ENCODE measurements around the gene AAMDC.

Gene AAMDC

GRCh38 chr11:77820565-77821348 lies at the start of gene AAMDC, which contains the start of gene RSF1:
TSS of gene AAMDC (plus strand) at chr11:77821144. CDS start at chr11:77842497, 21,353 bp downstream.
TSS of gene RSF1 (minus strand) at chr11:77820722. CDS start at chr11:77820714, 8 bp downstream.
- DNase-seq, result peak; percentile 99

- DNase-seq, result no peak
Measured at GRCh38 chr11:77775936-77776335, 45.0 kb upstream of the AAMDC start.

DNA sequence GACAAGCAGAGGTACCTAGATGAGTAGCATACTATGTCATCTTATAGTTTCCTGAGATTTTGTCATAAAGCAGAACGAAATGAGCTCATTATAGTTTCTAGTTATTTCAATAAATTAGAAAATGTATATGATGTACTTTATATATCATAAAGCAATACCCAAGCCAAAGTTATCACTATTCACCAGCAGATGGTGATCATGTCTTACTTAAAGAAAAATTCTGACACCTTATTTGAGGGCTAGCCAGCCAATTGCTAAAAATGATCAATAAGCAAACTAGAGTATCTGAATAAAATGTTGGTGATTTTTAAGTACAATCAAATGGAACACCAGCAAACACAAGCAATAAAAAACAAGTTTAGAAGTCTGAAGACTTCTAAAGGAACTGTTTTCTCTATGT lies 44.5 kb upstream of the AAMDC start:
- DNase-seq, result no peak

DNA sequence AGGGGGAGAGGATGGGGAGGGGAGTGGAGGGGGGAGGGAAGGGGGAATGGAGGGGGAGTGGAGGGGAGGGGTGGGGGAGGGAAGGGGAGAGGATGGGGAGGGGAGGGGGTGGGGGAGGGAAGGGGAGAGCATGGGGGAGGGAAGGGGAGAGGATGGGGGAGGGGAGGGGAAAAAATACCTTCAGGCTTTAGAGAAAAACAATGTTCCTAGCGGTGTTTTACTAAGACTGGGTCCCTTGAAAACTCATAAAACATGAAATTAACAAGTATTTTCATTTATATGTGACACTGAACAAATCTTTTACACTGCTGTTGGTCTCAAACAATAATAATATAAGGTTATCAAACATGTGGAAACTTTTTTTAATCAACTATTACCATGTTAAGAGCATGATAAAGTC lies 42.8 kb upstream of the AAMDC start:
- no peak for DNase-seq

GRCh38 chr11:77778549-77778948 lies 42.4 kb upstream of the AAMDC start:
- no peak for DNase-seq

DNA sequence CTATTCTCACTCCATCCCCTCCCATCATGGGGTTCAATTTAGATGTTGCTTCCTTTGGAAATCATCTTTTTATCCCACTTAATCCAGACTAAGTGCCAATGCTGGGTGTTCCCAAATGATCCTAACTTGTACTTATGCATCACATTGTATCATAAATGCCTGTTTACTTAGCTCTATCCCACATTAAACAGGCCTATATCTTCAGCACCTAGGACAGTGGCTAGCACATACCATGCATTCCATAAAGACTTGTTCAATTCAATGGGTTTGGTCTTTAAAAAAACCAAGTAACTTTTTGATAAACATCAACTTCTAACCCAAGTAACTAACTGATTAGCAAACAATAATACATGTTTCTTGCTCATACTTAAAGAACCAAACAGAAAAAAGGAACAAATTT lies 41.0 kb upstream of the AAMDC start:
- no peak for DNase-seq

- DNase-seq, result no peak
Measured at GRCh38 chr11:77783025-77783424, 37.9 kb upstream of the AAMDC start.

- no peak for DNase-seq
Measured at GRCh38 chr11:77784572-77784971, 36.4 kb upstream of the AAMDC start.

DNA sequence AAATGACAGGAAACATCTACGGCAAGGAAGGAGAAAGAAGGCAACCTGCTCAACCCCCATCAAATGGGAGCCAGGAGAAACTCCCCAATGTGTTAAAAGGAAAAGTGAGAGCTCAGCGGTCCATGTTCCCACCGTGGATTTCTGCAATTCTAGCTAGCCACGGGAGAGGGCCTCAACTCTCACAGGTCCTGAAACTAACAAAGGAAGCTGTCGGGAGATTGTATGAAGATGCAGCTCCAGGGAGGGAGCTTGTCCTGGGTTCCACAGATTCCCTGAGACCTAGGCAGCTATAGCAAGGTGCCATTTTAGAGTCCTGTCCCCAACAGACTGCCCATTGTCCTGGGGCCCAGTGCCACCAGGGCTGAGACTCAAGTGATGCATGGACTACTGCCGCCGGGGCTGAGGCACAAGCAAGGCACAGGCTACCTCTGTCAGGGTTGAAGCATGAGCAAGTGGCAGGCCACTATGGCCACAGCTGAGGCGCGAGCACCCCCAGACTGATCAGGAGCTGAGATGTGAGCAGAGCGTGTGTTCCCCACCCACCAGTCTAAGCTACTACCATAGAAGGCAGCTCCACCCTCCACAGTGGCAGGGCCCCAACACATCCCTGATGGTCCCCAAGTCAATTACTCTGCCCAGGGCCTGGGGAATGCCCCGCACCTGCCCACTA lies 31.7 kb upstream of the AAMDC start:
- no peak for DNase-seq

GRCh38 chr11:77789731-77790476 lies 31.0 kb upstream of the AAMDC start:
- no peak for DNase-seq

DNA sequence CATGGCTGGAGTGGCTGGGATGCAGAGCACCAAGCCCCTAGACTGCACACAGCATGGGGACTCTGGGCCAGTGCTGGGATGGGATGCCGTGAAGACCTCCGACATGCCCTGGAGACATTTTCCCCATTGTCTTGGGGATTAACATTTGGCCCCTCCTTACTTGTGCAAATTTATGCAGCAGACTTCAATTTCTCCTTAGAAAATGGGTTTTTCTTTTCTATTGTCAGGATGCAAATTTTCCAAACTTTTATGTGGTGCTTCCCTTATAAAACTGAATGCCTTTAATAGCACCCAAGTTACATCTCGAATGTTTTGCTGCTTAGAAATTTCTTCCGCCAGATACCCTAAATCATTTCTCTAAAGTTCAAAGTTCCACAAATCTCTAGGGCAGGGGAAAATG lies 29.6 kb upstream of the AAMDC start:
- DNase-seq, result no peak

DNA sequence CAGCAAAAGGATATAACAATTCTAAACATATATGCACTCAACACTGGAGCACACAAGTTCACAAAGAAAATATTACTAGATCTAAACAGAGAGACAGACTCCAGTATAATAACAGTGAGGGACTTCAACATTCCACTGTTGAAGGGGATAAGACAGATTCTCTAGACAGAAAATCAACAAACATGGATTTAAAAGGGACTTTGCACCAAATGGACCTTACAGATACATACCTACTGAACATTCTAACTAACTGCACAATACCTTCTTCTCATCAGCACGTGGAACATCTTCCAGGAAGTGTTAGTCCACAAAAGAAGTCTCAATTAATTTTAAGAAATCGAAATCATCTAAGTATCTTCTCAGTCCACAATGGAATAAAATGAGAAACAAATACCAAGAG lies 27.0 kb upstream of the AAMDC start:
- no peak for DNase-seq

DNA sequence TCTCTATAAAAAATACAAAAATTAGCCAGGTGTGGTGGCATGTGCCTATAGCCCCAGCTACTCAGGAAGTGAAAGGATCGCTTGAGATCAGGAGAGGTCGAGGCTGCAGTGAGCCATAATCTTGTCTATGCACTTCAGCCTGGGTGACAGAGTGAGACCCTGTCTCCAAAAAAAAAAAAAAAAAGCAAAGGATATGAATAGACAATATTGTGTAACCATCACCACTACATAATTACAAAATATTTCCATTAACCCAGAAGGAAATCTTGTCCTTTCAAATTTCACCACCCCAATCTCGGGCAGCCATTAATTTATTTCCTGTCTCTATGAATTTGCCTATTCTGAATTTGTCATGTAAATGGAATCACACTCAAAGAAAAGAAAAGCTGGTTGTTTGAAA lies 21.6 kb upstream of the AAMDC start:
- no peak for DNase-seq

- no peak for DNase-seq
Measured at GRCh38 chr11:77800449-77800848, 20.5 kb upstream of the AAMDC start.

DNA sequence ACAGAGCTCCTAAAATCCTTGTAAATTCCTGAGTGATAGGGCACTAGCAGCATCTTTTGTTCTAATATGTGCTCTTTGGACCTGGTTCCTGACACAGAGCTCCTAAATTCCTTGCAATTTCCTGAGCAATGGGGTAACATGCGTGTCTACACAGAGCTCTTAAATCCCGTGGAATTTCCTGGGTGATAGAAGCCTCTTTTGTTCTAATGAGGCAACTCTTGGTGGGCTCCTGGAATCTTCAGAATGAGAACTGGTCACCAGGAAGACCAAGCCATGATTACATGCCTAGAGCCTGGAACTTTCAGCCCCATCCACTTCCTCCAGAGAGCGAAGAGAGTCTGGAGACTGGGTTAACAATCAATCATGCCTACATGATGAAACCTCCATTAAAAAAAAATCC lies 19.5 kb upstream of the AAMDC start:
- DNase-seq, result no peak

GRCh38 chr11:77806415-77806814 lies 14.5 kb upstream of the AAMDC start:
- no peak for DNase-seq

DNA sequence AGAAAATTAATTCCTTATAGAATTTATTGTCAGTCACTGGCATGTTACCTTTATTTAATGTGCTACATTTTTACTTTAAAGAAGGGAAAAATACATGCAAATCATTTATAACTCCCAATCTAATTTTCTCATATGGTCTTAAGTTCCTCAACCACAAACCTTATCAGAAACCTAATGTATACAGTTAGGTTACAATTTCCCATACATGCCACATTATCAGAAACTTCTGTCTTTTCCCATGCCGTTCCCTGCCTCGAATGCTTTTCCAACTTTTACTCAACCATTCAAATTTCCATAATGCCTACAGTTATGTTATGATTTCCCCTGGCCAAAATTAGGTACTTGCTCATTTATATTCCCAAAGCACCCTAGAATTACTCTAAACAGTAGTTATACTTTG lies 14.0 kb upstream of the AAMDC start:
- DNase-seq, result no peak

DNA sequence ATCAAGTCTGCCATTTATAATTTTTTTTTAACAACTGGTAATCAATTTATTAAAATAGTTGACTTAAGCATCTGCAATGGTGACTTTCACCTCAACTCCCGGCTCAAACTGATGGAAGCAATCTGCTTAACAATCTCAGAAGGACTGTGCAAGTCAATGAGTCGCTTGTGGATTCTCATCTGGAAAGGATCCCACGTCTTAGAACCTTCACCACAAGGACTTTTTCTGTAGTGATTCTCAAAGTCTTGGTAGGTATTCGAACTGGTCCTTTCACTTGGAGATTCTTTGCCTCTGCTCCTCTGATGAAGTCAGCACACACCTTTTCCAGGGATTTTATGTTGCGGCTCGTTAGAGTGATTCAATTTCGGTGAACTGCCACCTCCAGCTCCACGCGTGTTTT lies 7.7 kb upstream of the AAMDC start:
- DNase-seq, result no peak

DNA sequence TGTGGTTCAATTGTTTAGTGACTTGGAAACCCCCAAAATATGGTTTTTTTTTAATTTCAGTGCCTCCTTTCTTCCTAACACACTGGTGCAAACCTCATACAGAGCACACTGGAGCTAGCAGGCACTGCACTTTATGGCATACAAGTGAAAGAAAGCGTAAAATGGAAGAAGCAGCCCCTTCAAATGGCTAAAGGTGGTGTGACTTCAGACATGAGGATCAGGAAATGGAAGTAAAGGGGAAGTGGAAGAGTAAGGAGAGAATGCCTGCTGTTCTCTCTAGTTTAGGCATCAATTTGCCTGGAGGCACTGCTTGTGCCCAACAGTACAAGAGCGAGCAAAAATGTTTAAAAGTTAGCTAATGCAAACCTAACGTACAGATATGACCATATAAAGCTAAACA lies 6.1 kb upstream of the AAMDC start:
- no peak for DNase-seq

GRCh38 chr11:77815459-77815858 lies 5.5 kb upstream of the AAMDC start:
- DNase-seq, result no peak

GRCh38 chr11:77819411-77819920 lies 1.5 kb upstream of the AAMDC start:
- peak; percentile 92 for DNase-seq

- peak; percentile 74 for DNase-seq
Measured at GRCh38 chr11:77819921-77820564, 901 bp upstream of the AAMDC start.

DNA sequence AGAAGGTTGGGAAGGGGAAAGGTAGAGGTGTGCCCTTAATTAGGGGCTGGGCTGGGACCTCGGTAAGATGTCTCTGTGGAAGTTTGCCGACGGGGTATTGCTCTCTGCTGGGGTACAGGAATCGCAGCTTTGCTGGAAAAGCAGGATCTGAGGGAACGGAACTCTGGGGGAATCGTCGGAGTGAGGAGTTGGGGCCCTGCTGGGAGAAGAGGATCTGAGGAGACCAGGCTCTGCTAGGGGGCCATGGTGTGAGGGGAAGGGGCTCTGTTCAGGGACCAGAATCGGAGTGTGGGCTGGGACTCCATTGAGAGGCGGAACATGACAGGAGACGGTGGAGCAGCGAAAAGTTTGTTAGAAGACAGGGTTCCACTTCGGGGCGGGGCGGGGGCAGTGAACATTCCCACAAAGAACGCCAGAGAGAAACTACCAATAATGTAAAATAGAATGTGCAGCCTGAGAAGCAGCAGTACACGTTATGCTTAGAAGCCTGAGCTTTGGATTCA lies 456 bp downstream of the AAMDC start:
- peak; percentile 63 for DNase-seq
